ENCODE data around the gene NFKB1.
A peak's percentile ranks its signal among the peaks of the same experiment; 100 is the strongest.
"Not testable (repeated sequence)": the region's sequence is repeated elsewhere in the genome, so short reads cannot be mapped to it uniquely, and the experiment has no call there.

The NFKB1 gene

GRCh38 chr4:102598086-102598761, 97.1 kb downstream of the NFKB1 start:
- DNase-seq (ENCODE audit: low read depth, low spot score) = peak; percentile 39

- DNase-seq (ENCODE audit: low read depth, low spot score) = no peak
These were observed 97.7 kb downstream of the NFKB1 start for GRCh38 chr4:102598762-102599374.

- no peak for DNase-seq (ENCODE audit: low read depth, low spot score)
These were observed 98.3 kb downstream of the NFKB1 start for GRCh38 chr4:102599455-102599854.

- no peak for DNase-seq (ENCODE audit: low read depth, low spot score)
These were observed 98.7 kb downstream of the NFKB1 start for GRCh38 chr4:102599886-102600285.

- no peak for DNase-seq (ENCODE audit: low read depth, low spot score)
These were observed 99.5 kb downstream of the NFKB1 start for GRCh38 chr4:102600689-102601088.

- no peak for DNase-seq (ENCODE audit: low read depth, low spot score)
These were observed 100.5 kb downstream of the NFKB1 start for GRCh38 chr4:102601586-102602227.

GRCh38 chr4:102604222-102604940, 103.2 kb downstream of the NFKB1 start:
- no peak for DNase-seq (ENCODE audit: low read depth, low spot score)

GRCh38 chr4:102606261-102606660, 105.1 kb downstream of the NFKB1 start:
- DNase-seq (ENCODE audit: low read depth, low spot score) = no peak

GRCh38 chr4:102606846-102607450, 105.8 kb downstream of the NFKB1 start:
- no peak for DNase-seq (ENCODE audit: low read depth, low spot score)

- DNase-seq (ENCODE audit: low read depth, low spot score) = peak; percentile 41
These were observed 107.0 kb downstream of the NFKB1 start for GRCh38 chr4:102608190-102608589.

GRCh38 chr4:102610007-102610406, 108.8 kb downstream of the NFKB1 start:
- DNase-seq (ENCODE audit: low read depth, low spot score) = peak; percentile 29

GRCh38 chr4:102610476-102610875, 109.3 kb downstream of the NFKB1 start:
- no peak for DNase-seq (ENCODE audit: low read depth, low spot score)

GRCh38 chr4:102612210-102612609, 111.1 kb downstream of the NFKB1 start:
- DNase-seq (ENCODE audit: low read depth, low spot score) = no peak

- DNase-seq (ENCODE audit: low read depth, low spot score) = no peak
These were observed 111.7 kb downstream of the NFKB1 start for GRCh38 chr4:102612824-102613366.

GRCh38 chr4:102614801-102615200, 113.6 kb downstream of the NFKB1 start:
- DNase-seq (ENCODE audit: low read depth, low spot score) = no peak

GRCh38 chr4:102616636-102617035, 115.5 kb downstream of the NFKB1 start:
- DNase-seq (ENCODE audit: low read depth, low spot score) = no peak

GRCh38 chr4:102619021-102619420, 117.9 kb downstream of the NFKB1 start:
- DNase-seq (ENCODE audit: low read depth, low spot score) = not testable (repeated sequence)

- peak; percentile 17 for DNase-seq (ENCODE audit: low read depth, low spot score)
These were observed 118.8 kb downstream of the NFKB1 start for GRCh38 chr4:102619776-102620631.

- peak; percentile 93 for DNase-seq (ENCODE audit: low read depth, low spot score)
These were observed 119.7 kb downstream of the NFKB1 start for GRCh38 chr4:102620697-102621497.

GRCh38 chr4:102623622-102624021, 122.5 kb downstream of the NFKB1 start:
- peak; percentile 77 for DNase-seq (ENCODE audit: low read depth, low spot score)
